IPS-NIHi11 (cell line): ENCODE data around the gene KRT14.
"Not testable (repeated sequence)": the region's sequence is repeated elsewhere in the genome, so short reads cannot be mapped to it uniquely, and the experiment has no call there.

Experiments used
- DNase-seq: peaks from one replicate; pipeline ENCODE4 v3.0.0; 2012; ENCODE audit warnings: mixed read lengths, low spot score

KRT14 gene

DNA sequence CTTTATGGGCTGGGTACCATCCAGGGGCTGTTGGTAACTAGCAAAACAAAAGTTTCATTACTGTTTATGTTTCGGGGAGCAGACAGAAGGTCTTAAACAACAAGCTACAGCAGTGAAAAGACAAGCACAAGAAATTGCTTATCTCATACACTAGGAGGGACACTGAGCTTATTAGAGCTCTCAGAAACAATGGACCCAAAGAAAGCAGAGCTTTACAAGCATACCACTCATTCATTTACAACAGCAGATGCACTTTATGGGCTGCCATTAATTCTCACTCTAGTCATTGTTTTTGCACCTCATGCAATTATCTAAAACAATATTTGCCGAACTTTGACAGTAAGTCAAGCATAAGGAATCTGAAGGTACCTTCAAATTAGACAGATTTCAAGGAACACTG is 15.8 kb upstream of the KRT14 start:
- no peak for DNase-seq

DNA sequence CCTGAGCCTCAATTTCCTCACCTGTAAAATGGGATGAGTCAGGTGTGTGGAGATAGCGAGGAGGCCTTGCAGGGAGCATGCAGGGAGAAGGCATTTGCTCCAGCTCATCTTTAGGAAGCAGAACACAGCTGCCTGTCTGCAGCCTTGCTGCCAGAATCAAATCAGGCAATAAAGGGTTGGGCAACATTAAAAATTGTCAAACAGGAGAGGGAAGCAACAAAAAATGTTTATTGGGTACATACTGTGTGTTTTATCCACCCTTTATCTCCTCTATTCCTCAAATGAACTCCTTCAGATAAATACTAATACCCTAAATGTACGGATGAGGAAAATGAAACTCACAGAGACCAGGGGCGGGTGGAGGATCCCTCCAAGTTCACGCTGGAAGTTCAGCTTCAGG is 13.6 kb upstream of the KRT14 start:
- DNase-seq, result no peak

- no peak for DNase-seq
Observed at GRCh38 chr17:41599680-41600079, 13.0 kb upstream of the KRT14 start.

- no peak for DNase-seq
Observed at GRCh38 chr17:41595585-41595984, 8.9 kb upstream of the KRT14 start.

- no peak for DNase-seq
Observed at GRCh38 chr17:41594363-41594915, 7.7 kb upstream of the KRT14 start.

DNA sequence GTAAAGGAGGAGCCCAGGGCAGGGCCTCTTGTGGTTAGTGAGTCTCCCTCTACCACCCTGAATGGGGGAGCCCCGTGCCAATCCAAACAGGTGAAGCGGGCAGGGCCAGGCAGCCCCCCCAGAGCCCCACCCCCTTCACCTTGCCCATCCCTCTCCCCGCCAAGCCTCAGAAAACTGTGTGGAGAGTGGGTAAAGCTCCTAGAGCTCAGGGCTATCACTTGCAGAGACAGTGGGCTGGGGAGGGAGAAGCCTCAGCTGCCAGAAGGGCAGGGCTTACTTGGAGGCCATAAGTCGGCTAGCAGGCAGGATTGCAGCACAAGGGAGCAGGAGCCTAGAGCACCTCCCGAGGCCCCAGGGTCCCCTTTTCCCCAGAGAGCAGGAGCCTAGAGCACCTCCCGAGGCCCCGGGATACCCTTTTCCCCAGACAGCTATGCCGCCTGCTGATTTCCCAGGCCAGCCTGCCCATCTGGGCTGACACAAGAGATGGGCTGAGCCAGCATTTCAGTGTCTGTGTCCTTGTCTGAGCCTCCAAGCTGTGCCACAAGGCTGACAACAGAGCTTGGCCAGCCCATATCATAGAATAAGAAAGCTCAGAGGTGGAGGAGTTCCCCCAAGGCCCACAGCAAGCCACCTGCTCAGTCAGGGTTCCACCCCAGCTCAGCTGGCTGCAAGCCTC is 6.7 kb upstream of the KRT14 start:
- DNase-seq, result no peak

- DNase-seq, result no peak
Observed at GRCh38 chr17:41592601-41593305, 6.1 kb upstream of the KRT14 start.

- no peak for DNase-seq
Observed at GRCh38 chr17:41589301-41589700, 2.6 kb upstream of the KRT14 start.

DNA sequence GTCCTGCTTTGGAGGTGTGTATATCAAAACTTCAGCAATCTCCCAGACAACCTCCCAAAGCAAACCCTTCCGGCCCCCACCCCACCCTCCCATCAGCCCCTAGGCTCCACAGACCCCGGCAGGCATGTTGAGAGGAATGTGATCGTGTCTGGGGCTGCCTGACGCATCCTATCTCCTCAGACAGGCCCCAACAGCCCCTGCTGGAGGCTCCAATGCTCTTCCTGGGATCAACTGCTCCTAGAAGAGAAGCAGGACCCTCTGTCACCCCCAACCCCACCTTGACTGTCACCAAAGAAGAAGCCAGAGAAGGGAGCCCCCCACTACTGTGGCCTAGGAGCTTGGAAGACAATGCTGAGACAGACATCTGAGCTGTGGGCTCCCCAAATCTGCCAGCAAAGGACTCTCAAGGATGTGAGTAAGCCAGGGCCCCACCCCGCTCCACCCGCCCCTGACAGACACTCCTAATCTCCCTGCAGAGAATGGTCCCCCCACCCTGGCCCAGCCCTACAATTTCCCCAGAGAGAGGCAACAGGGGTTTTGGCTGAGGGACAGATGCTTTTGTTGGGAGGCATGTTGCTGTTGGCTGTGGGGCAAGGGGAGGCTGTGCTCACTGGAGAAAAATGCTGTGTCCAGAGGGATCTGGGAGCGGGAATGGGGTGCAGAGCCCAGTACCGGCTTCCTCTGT is 1.6 kb upstream of the KRT14 start:
- no peak for DNase-seq

DNA sequence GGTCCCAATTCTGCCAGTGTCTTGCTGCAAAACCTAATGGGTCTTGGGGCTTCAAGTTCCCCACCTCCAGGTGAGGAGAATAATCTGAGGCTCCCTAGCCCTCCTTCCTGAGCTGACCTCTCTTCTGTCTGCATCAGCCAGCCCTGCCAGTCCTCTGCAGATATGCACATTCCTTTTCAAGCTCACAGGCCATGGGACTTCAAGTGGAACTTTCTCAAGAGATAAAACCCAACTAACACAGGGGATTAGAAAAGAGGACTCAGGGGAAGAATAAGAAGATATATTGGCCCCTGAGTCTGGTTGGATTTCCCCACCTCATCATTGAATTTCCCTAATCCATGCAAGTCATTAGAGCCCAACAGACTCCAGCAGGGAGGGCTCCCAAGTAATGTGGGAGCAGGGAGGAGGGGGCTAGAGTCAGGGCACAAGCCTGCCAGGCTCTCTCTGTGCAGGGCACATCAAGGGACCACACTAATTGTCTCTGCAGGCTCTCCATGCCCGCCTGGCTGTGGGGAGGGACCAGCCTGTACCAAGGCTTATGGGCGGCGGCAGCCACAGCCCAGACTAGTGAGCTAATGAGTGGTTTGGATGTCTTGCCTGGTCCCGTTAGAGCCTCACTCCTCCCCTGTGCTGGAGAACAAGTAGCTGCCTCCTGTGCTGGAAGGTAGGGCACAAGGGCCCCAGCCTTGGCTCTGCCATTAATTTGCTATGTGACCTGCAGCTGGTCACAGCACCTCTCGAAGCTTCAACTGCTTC is 1.2 kb downstream of the KRT14 start:
- no peak for DNase-seq

GRCh38 chr17:41584331-41584927 is 2.3 kb downstream of the KRT14 start:
- DNase-seq, result not testable (repeated sequence)

DNA sequence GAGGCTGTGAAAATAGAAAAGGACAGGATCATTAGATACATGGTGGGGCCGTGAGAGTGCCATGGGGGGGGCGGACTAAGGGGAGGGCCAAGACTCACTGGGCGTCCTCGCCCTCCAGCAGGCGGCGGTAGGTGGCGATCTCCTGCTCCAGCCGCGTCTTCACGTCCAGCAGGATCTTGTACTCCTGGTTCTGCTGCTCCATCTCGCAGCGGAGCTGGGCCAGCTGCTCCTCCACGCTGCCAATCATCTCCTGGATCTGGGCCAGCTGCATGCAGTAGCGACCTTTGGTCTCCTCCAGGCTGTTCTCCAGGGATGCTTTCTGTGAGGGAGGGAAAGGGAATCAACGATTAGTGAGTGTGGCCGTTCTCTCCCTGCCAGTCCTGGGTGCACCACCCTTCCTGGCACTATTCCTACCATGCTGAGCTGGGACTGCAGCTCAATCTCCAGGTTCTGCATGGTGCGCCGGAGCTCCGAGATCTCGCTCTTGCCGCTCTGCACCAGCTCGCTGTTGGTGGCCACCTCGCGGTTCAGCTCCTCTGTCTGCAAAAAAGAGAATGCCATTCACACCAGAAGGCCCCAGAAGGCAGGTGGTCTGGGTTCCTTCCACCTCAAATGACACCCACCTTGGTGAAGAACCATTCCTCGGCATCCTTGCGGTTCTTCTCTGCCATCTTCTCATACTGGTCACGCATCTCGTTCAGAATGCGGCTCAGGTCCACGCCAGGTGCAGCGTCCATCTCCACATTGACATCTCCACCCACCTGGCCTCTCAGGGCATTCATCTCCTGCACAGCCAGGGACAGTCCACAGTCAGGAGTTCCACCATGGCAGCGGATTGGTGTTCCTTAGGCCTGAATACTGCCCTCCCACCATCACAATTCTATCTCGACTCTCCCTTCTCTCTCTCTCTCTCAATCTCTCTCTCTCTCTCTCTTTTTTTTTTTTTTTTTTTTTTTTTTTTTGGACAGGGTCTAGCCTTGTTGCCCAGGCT is 3.3 kb downstream of the KRT14 start:
- no peak for DNase-seq

DNA sequence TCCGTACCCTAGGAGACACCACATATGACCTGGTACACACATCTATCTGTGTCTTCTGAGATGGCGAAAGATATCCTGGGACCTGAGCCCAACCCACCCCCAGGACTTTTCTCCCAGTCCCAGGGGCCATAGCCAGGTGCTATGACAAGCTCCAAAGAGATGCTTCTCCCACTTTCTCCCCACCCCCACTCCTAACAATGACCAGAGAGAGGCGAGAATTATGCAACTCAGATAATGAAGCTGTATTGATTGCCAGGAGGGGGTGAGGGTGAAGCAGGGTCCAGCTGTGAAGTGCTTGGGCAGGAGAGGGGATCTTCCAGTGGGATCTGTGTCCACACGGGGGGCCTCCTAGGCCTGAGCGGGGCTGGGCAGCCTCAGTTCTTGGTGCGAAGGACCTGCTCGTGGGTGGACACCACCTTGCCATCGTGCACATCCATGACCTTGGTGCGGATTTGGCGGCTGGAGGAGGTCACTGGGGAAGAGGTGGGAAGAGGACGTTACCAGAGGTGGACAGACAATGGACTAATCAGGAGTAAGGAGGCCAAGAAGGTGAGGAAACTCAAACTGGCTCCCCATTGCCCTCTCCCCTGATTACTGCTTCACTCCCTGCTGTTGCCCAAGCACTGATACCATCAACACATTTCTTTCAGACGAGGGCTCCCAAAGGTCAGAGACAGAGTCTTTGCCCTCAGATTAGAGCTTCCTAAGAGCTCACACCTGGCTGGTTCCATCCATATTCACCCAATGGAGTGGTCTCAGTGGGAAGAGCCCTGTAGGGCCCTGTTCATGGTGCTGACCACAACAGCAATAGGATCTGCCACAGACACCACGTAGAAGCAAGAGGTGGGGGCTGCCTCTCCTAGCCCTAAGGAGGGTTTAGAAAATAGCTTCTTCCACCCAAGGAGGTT is 4.4 kb downstream of the KRT14 start:
- not testable (repeated sequence) for DNase-seq

DNA sequence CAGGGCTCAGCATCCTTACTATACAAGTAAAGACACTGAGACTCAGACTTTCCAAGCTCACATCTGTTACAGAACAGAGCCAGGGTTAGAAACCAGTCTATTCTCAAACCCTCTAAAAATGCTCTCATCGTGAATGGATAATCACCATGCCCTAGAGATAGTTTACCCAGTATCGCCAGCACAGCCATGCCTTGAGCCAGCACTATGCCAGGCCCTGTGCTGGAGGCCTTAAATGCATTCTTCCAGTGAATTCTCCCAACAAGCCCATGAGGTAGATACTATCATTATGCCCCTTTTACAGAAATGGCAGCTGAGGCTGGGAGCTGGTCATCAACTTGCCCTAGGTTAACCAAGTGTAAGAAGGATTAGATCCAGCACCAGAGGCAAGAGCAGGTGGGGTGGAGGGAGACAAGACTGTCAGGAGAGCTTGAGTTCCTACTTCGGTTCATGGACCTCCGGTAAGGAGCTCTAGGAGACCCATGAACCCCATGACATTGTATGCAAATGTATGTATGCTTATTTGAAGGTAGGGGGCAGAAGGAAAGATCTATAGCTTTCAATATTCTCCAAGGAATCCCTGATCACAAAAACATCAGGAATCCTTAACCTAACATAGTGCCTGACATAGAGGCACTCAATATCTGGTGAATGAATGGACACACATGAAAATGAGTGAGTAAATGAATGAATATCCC is 5.2 kb downstream of the KRT14 start:
- no peak for DNase-seq

DNA sequence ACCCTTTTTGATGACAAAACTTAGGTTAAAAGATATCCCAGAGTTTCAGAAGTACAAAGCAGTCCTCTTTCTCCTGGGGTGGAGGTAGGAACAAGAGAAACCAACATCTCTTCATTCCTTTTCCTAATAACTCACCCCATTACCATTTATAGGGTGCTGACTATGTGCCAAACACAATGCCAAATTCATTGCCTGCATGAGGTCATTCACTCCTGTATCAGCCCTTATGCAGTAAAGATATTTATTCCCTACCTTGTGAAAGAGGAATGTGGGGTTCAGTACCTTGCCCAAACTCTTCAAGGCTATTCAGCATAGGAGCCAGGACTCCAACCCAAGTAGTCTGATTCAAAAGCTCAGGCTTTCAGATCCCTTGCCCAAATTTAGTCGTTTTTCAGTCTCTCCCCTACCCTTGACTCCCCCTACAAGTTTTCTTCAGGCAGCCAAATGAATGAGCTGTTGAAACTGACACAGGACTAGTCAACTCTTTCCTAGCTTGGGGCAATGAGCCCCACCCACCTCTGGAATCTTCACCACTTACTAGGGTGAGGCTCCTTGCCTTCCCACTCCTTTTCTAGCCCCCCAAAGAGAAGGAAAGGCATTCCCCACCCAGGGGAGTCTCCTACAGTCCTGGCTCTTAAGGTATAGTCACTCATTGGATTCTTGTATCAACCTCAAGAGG is 5.9 kb downstream of the KRT14 start:
- DNase-seq, result no peak

GRCh38 chr17:41580244-41580575 is 6.5 kb downstream of the KRT14 start:
- DNase-seq, result no peak

GRCh38 chr17:41579484-41580243 is 7.0 kb downstream of the KRT14 start:
- peak; percentile 99 for DNase-seq

GRCh38 chr17:41578971-41579370 is 7.7 kb downstream of the KRT14 start:
- no peak for DNase-seq
